Kidney (tissue), 14 donors: ENCODE measurements around the gene C1QC. TPM values are rescaled to one million over a fixed set of nuclear protein-coding genes. Genes with fewer than 3 reads are reported as not detected.

Experiments
- DNase-seq, 5 donors: peaks; one replicate each; pipeline ENCODE4 v3.0.0-alpha.2; 2013 to 2020
- FAIRE-seq: peaks from 2 replicates; lab custom pipeline; 2012; peaks lifted over from hg19 to GRCh38; lab: Jason Lieb, UNC
- H3K27ac ChIP-seq, 2 donors: one replicate each; pipeline ENCODE4 v1.7.0; 2013; ENCODE audit warnings: low read depth in 2 of 2, low read length in 2 of 2, inconsistent platforms in 1 of 2
- H3K27me3 ChIP-seq: one replicate; pipeline ENCODE4 v1.7.1; 2013; ENCODE audit warnings: low read length, inconsistent platforms; ENCODE audit not compliant: control insufficient read depth, insufficient read depth
- H3K36me3 ChIP-seq, 3 donors: one replicate each; pipeline versions ENCODE4 v1.7.0 to v1.7.1; 2013; ENCODE audit warnings: low read length in 3 of 3, control low read depth in 1 of 3, inconsistent platforms in 1 of 3; ENCODE audit not compliant: insufficient read depth in 3 of 3, control insufficient read depth in 2 of 3
- H3K4me1 ChIP-seq, 3 donors: one replicate each; pipeline versions ENCODE4 v1.7.0 to v1.7.1; 2013; ENCODE audit warnings: low read length in 3 of 3, inconsistent platforms in 1 of 3, low read depth in 1 of 3; ENCODE audit not compliant: control insufficient read depth in 2 of 3, insufficient read depth in 2 of 3
- H3K4me3 ChIP-seq, 3 donors: one replicate each; pipeline versions ENCODE4 v1.7.0 to v1.8.1; 2013; ENCODE audit warnings: low read length in 3 of 3, control low read depth in 1 of 3, inconsistent platforms in 1 of 3
- H3K9ac ChIP-seq, 3 donors: one replicate each; pipeline versions ENCODE4 v1.7.0 to v1.7.1; 2013; ENCODE audit warnings: low read length in 3 of 3, control low read depth in 1 of 3, inconsistent platforms in 1 of 3
- H3K9me3 ChIP-seq, 3 donors: one replicate each; pipeline versions ENCODE4 v1.7.0 to v1.7.1; 2013; ENCODE audit warnings: low read length in 3 of 3, control low read depth in 1 of 3, inconsistent platforms in 1 of 3; ENCODE audit not compliant: control insufficient read depth in 2 of 3, insufficient read depth in 1 of 3
- CTCF ChIP-seq: IDR thresholded peaks from 3 replicates; pipeline ENCODE4 v1.5.1; 2012; ENCODE audit warnings: mild to moderate bottlenecking, moderate library complexity, borderline replicate concordance; ENCODE audit not compliant: insufficient read depth; ENCODE audit errors: extremely low read depth
- intact Hi-C: fragments of 100-400 bp; cut with DNase I; formaldehyde crosslinking; loops from one replicate; pipeline ENCODE4 v1.11.1; 2022
- polyA plus RNA-seq: library from polyadenylated mRNA; stranded (reverse); fragments of 350-450 nt; fragmentation: Illumina TruSeq; extraction: RNeasy Lipid Tissue Mini Kit (QIAGEN cat#74804); gene quantifications from one replicate; pipeline ENCODE4 v1.2.3, GENCODE V29; 2014; ENCODE audit warnings: low read depth, low replicate concordance; ENCODE audit not compliant: insufficient read depth
- total RNA-seq: library from RNA; stranded (reverse); fragmentation: NEBNext Ultra II Directional; extraction: Animal tissue kit (Norgen Biotek cat#: 25700); gene quantifications from one replicate; pipeline ENCODE4 v1.2.1, GENCODE V29; 2021
- donor health status: control.
- donor health status: control.
- donor health status: control.
- donor health status: control.
- donor health status: control.
- donor health status: DM: yes; HTN: yes; CAD: no.
- donor health status: Normal renal cell carcinoma (clear cell type).

The C1QC gene
- total and polyA plus RNA-seq, 2 donors from 2014 or later: 57.4 to 287 TPM

- intact Hi-C loops: no loop called here
- Histone ChIP-seq H3K4me1 (no peaks in the 10 kb centered on the region), H3K9ac (no peak overlapping the region), H3K27me3 (no peaks in the 10 kb centered on the region), H3K36me3 (no peaks in the 10 kb centered on the region), H3K9me3 (no peaks in the 10 kb centered on the region), H3K27ac (no peak overlapping the region), H3K4me3 (no peak overlapping the region)
- no peak for TF ChIP-seq CTCF
- DNase-seq: no peak
- FAIRE-seq: no peak
These were observed 41.2 kb upstream of the C1QC start for GRCh38 chr1:22602060-22602740.

- Histone ChIP-seq H3K27me3 (peaks cover 2% of the 10 kb centered on the region), H3K4me1 (no peaks in the 10 kb centered on the region), H3K9me3 (no peaks in the 10 kb centered on the region), H3K27ac (no peak overlapping the region), H3K36me3 (no peaks in the 10 kb centered on the region), H3K9ac (no peak overlapping the region), H3K4me3 (no peak overlapping the region)
- no peak for TF ChIP-seq CTCF
- no peak for FAIRE-seq
- no peak for DNase-seq
- intact Hi-C loops: no loop called here
These were observed 37.3 kb upstream of the C1QC start for GRCh38 chr1:22606161-22606560.

DNA sequence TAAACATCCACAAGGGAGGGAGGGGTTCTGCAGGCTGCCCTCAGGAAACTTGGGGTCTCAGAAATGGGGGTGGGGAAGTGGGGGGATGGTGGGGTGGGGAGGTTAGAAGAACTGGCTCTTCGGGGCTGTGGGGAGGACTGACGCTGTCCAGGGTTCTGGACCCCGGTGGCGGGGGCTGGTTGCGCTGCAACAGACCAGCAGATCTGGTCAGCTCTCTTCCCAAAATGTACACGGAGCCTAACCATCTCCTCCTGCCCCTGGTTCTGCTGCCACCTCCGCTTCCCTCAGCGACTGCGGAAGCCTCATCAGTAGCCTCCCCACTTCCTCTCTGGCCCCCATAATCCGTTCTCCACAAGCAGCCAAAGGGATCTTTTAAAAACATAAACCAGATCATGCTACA, 36.3 kb upstream of the C1QC start:
- FAIRE-seq (no peak), DNase-seq (peak in 1 of 5 donors; percentile 29)
- Histone ChIP-seq H3K4me3 (no peak overlapping the region), H3K27me3 (peaks cover 2% of the 10 kb centered on the region), H3K27ac (no peak overlapping the region), H3K9me3 (no peaks in the 10 kb centered on the region), H3K36me3 (no peaks in the 10 kb centered on the region), H3K9ac (no peak overlapping the region), H3K4me1 (no peaks in the 10 kb centered on the region)
- no peak for TF ChIP-seq CTCF
- intact Hi-C loops: no loop called here

GRCh38 chr1:22608361-22608760, 35.1 kb upstream of the C1QC start:
- no peak for FAIRE-seq
- no peak overlapping the region for H3K4me3 ChIP-seq
- H3K4me1 ChIP-seq: no peaks in the 10 kb centered on the region
- intact Hi-C loops: no loop called here
- H3K9ac ChIP-seq: no peak overlapping the region
- no peak overlapping the region for H3K27ac ChIP-seq
- H3K9me3 ChIP-seq: no peaks in the 10 kb centered on the region
- no peak for TF ChIP-seq CTCF
- no peak for DNase-seq
- peaks cover 2% of the 10 kb centered on the region for H3K27me3 ChIP-seq
- H3K36me3 ChIP-seq: no peaks in the 10 kb centered on the region
